CD8-positive, alpha-beta memory T cell (primary cell): ENCODE measurements around the gene NOVA2. TPM values are rescaled to one million over a fixed set of nuclear protein-coding genes. Genes with fewer than 3 reads are reported as not detected.

Experiments
- CTCF ChIA-PET: fragments of 350-600 bp; sonication (Branson Sonifier 250); formaldehyde crosslinking; loops from one replicate; lab custom pipeline; 2021; ENCODE audit warnings: antibody characterized with exemption; lab: Charles Lee
- POLR2A ChIA-PET: fragments of 350-600 bp; sonication (Branson Sonifier 250); formaldehyde crosslinking; loops from one replicate; lab custom pipeline; 2021; ENCODE audit warnings: antibody characterized with exemption; lab: Charles Lee
- DNase-seq, 5 donors: peaks; one replicate each; pipeline versions ENCODE4 v3.0.0 to v3.0.0-alpha.2; 2020 to 2022; ENCODE audit warnings: mixed read lengths in 1 of 5
- H3K27ac ChIP-seq: one replicate; pipeline ENCODE4 v1.7.0; 2013; ENCODE audit warnings: low read depth, mild to moderate bottlenecking, low read length, moderate library complexity
- H3K27me3 ChIP-seq: 2 replicates; pipeline ENCODE4 v1.7.0; 2013; ENCODE audit warnings: low read length, mild to moderate bottlenecking; ENCODE audit not compliant: insufficient read depth, poor library complexity, severe bottlenecking
- H3K36me3 ChIP-seq: 2 replicates; pipeline ENCODE4 v1.7.0; 2013; ENCODE audit warnings: mild to moderate bottlenecking, low read length, moderate library complexity; ENCODE audit not compliant: insufficient read depth
- H3K4me1 ChIP-seq: 2 replicates; pipeline ENCODE4 v1.7.0; 2013; ENCODE audit warnings: mild to moderate bottlenecking, low read length, moderate library complexity; ENCODE audit not compliant: insufficient read depth
- H3K4me3 ChIP-seq: 2 replicates; pipeline ENCODE4 v1.7.0; 2013; ENCODE audit warnings: mild to moderate bottlenecking, low read length
- H3K9me3 ChIP-seq: 2 replicates; pipeline ENCODE4 v1.7.0; 2013; ENCODE audit warnings: mild to moderate bottlenecking, low read length
- H3K27ac Mint-ChIP-seq, 8 donors: one replicate each; pipeline ENCODE4 v1.8.0; 2020 to 2021; ENCODE audit warnings: mixed read lengths in 8 of 8, mild to moderate bottlenecking in 6 of 8, inconsistent platforms in 3 of 8, moderate library complexity in 3 of 8
- H3K27me3 Mint-ChIP-seq, 2 donors: one replicate each; pipeline ENCODE4 v1.8.0; 2020 to 2021; ENCODE audit warnings: mixed read lengths in 2 of 2, mild to moderate bottlenecking in 1 of 2, moderate library complexity in 1 of 2
- H3K36me3 Mint-ChIP-seq, 3 donors: one replicate each; pipeline ENCODE4 v1.8.0; 2020 to 2021; ENCODE audit warnings: mixed read lengths in 3 of 3, inconsistent platforms in 1 of 3, mild to moderate bottlenecking in 1 of 3
- H3K4me1 Mint-ChIP-seq, 3 donors: one replicate each; pipeline ENCODE4 v1.8.0; 2020 to 2021; ENCODE audit warnings: mixed read lengths in 3 of 3, inconsistent platforms in 1 of 3, mild to moderate bottlenecking in 1 of 3
- H3K4me3 Mint-ChIP-seq, 7 donors: one replicate each; pipeline ENCODE4 v1.8.0; 2020 to 2021; ENCODE audit warnings: mixed read lengths in 7 of 7, mild to moderate bottlenecking in 6 of 7, moderate library complexity in 4 of 7, inconsistent platforms in 2 of 7
- H3K9me3 Mint-ChIP-seq, 5 donors: one replicate each; pipeline ENCODE4 v1.8.0; 2020 to 2022; ENCODE audit warnings: mixed read lengths in 5 of 5, mild to moderate bottlenecking in 3 of 5, moderate library complexity in 2 of 5, inconsistent platforms in 1 of 5
- polyA plus RNA-seq: library from polyadenylated mRNA; unstranded; fragments of 300-500 nt; fragmentation: Illumina TruSeq; gene quantifications from one replicate; pipeline ENCODE4 v1.2.3, GENCODE V29; 2021
- total RNA-seq, 2 experiments: library from RNA; stranded (reverse); gene quantifications; one replicate each; pipeline ENCODE4 v1.2.3, GENCODE V29; 2021

Gene NOVA2, protein sequence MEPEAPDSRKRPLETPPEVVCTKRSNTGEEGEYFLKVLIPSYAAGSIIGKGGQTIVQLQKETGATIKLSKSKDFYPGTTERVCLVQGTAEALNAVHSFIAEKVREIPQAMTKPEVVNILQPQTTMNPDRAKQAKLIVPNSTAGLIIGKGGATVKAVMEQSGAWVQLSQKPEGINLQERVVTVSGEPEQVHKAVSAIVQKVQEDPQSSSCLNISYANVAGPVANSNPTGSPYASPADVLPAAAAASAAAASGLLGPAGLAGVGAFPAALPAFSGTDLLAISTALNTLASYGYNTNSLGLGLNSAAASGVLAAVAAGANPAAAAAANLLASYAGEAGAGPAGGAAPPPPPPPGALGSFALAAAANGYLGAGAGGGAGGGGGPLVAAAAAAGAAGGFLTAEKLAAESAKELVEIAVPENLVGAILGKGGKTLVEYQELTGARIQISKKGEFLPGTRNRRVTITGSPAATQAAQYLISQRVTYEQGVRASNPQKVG
- total RNA-seq (not detected), polyA plus RNA-seq (not detected)

DNA sequence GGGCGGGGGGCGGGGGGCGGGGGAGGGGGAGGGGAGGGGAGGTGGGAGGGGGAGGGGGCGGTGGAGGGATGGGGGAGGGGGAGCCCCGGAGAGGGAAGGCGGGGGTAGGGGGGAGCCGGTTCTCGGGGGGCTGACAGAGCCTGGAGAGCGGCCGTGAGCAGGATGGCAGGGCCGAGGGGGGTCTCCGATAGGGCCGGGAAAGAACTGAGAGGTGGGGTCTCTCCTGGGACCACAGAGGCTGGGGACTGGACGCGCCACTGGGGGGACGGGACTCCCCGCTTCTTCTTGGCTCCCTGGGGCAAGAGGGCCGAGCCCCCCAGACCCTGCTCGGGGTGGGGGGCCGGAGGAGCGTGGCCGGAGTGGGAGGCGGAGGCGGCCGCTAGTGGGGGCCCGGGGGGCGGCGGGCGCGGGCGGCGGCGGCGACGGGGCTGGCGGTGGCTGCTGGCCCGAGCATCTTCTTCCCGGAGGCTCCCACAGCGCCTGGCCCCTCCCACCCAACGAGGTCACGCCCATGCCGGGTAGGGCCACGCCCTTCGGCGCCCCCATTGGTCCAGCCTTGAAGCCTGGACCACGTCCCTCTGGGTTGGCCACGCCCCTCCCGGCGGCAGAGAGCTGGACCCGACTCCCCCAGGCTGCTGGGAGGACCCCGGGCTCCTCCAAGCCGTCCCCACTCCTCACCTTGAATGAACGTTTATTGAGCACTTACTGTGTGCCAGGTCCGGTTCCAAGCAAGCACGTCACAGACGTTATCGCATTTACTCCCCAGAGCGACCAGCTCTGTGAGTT is at the start of gene NOVA2:
Gene NOVA2 (minus strand): TSS at position 313 of the 786 bp plus-strand sequence. CDS start 514 bp downstream, outside the sequence.
- no peak within 1 kb of the TSS for H3K27ac Mint-ChIP-seq
- no peak within 1 kb of the TSS for H3K4me3 ChIP-seq
- peak within 1 kb of the TSS in 5 of 7 donors; percentile 9 to 67 (median 60) for H3K4me3 Mint-ChIP-seq
- H3K4me1 Mint-ChIP-seq, result peaks cover 12 to 18% (median 14%) of the 10 kb centered on the region in 3 donors
- peaks cover 50% of the 10 kb centered on the region for H3K27me3 ChIP-seq
- peaks cover 16% of the 10 kb centered on the region for H3K4me1 ChIP-seq
- peaks cover 63 to 64% of the 10 kb centered on the region in 2 donors for H3K27me3 Mint-ChIP-seq
- no peaks in the 10 kb centered on the region for H3K36me3 ChIP-seq
- no peaks in the 10 kb centered on the region for H3K9me3 ChIP-seq
- ChIA-PET CTCF (no interaction called here), POLR2A (no interaction called here)
- H3K9me3 Mint-ChIP-seq, result no peaks in the 10 kb centered on the region
- peak in 1 of 5 donors; percentile 12 for DNase-seq
- H3K27ac ChIP-seq, result no peak within 1 kb of the TSS
- peaks cover 0 to 12% (median 0%) of the 10 kb centered on the region in 3 donors for H3K36me3 Mint-ChIP-seq

DNA sequence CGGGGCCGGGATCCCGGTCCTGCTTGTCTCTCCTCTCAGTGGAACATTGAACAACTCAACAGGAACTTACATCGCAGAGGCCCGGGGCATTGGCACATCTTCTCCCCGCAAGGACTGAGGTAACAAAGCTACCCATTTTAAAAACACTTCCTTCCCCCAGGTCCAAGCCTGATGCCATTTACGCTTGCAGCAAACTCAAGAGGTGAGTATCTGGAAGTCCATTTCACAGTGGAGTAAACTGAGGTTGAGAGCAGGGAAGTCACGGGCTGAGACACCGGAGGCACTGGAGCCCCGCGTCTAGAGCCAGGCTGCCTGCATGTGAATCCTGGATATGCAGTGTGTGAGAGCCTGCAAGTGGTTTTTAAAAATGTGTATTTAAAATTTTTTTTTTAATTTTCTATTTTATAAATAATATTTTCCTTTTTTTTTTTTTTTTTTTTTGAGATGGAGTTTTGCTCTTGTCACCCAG is 49.7 kb upstream of the NOVA2 start:
- H3K4me1 Mint-ChIP-seq, result peaks cover 11 to 20% (median 12%) of the 10 kb centered on the region in 3 donors
- CTCF ChIA-PET, result interaction anchor here (0.9 kb wide), 1 partner anchor 242 kb away, joined by 3 read pairs; no protein-coding TSS in a partner anchor

DNA sequence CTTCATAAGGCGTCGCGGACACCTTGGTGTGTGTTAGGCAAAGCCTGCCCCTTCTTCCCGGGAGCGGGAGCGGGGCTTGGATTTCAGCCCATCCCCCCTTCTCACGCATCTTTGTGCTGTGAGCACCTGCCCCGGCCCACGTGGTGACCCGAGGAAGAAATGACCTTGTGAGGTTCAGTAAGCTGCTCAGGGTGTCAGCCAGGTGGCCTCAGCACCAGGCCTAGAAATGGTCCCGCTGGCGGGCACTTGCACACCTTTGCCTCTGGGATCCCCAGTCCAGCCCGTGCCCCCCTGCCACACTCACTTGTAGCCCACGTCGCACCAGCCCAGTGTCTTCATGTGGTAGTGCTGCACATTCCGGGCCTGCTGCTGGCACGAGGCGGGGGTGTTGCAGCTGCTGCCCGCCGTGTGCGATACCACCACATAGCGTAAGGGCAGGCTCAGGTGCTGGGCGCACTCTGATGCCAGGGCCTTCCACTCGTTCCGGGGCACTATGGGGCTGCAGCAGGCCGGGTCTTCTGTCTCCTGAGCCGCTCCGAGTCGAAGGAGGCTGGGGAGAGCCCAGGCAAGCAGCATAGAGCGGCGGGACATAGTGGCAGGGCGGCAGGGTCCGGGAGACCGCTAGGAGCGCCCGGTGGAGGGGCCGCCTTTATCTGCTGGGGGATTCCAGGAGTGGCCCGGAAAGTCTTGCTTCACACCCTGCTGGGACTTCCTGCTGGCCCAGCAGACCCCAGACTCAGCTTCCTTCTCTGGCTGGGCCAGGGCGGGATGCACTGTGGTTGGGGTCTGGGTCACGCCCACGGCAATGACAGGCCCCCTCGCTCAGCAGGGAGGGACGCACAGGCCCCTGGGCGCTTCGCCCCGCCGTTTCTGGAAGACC is 49.0 kb upstream of the NOVA2 start, which contains the start of gene PGLYRP1:
Gene PGLYRP1 (minus strand): TSS at position 623 of the 880 bp plus-strand sequence. CDS start 32 bp downstream, at position 591.
- Mint-ChIP-seq H3K4me1 (peaks cover 11 to 20% (median 12%) of the 10 kb centered on the region in 3 donors), H3K27ac (no peak within 1 kb of the TSS), H3K9me3 (no peaks in the 10 kb centered on the region), H3K36me3 (peaks cover 0 to 3% (median 0%) of the 10 kb centered on the region in 3 donors), H3K4me3 (no peak within 1 kb of the TSS), H3K27me3 (peaks cover 9 to 31% of the 10 kb centered on the region in 2 donors)
- no peak for DNase-seq
- no peak within 1 kb of the TSS for H3K27ac ChIP-seq
- CTCF ChIA-PET, result no interaction called here
- H3K36me3 ChIP-seq, result no peaks in the 10 kb centered on the region
- no peaks in the 10 kb centered on the region for H3K9me3 ChIP-seq
- H3K27me3 ChIP-seq, result peaks cover 6% of the 10 kb centered on the region
- no peak within 1 kb of the TSS for H3K4me3 ChIP-seq
- peaks cover 12% of the 10 kb centered on the region for H3K4me1 ChIP-seq
- POLR2A ChIA-PET, result no interaction called here

More for the DNA sequence above, 49.7 kb upstream of the NOVA2 start:
- H3K36me3 Mint-ChIP-seq, result peaks cover 0 to 3% (median 0%) of the 10 kb centered on the region in 3 donors
- no peaks in the 10 kb centered on the region for H3K9me3 Mint-ChIP-seq
- H3K4me3 Mint-ChIP-seq, result no peak overlapping the region
- POLR2A ChIA-PET, result interaction anchor here (0.7 kb wide), 1 partner anchor 45 kb away, joined by 8 read pairs; no protein-coding TSS in a partner anchor
- Histone ChIP-seq H3K27me3 (peaks cover 6% of the 10 kb centered on the region), H3K9me3 (no peaks in the 10 kb centered on the region), H3K4me1 (peaks cover 12% of the 10 kb centered on the region), H3K36me3 (no peaks in the 10 kb centered on the region), H3K27ac (no peak overlapping the region), H3K4me3 (no peak overlapping the region)
- no peak for DNase-seq
- H3K27me3 Mint-ChIP-seq, result peaks cover 9 to 35% of the 10 kb centered on the region in 2 donors
- H3K27ac Mint-ChIP-seq, result no peak overlapping the region

DNA sequence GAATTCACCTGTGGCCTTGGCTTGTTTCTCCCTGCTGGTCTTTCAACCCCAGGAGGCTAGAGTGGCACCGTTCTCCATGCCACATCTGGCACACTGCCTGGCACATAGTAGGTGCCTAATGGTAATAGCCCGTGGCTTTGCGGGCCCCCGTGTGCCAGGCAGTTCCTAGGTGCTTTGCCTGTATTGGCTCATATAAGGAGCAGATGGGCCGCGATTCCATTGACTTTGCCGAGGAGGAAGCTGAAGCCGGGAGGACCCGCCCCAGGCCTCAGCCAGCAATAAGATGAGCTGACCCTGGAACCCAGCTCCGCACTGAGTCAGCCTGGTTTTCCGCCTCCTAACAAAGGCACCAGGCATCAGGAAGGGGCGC is 48.4 kb upstream of the NOVA2 start:
- peaks cover 9 to 31% of the 10 kb centered on the region in 2 donors for H3K27me3 Mint-ChIP-seq
- H3K27ac Mint-ChIP-seq, result no peak overlapping the region
- no peaks in the 10 kb centered on the region for H3K9me3 Mint-ChIP-seq
- no peak overlapping the region for H3K4me3 Mint-ChIP-seq
- H3K4me1 Mint-ChIP-seq, result peaks cover 11 to 21% (median 12%) of the 10 kb centered on the region in 3 donors
- H3K9me3 ChIP-seq, result no peaks in the 10 kb centered on the region
- CTCF ChIA-PET, result no interaction called here
- H3K36me3 Mint-ChIP-seq, result peaks cover 0 to 3% (median 0%) of the 10 kb centered on the region in 3 donors
- peaks cover 6% of the 10 kb centered on the region for H3K27me3 ChIP-seq
- H3K27ac ChIP-seq, result no peak overlapping the region
- no peak for DNase-seq
- no peak overlapping the region for H3K4me3 ChIP-seq
- H3K4me1 ChIP-seq, result peaks cover 15% of the 10 kb centered on the region
- POLR2A ChIA-PET, result no interaction called here
- H3K36me3 ChIP-seq, result no peaks in the 10 kb centered on the region

DNA sequence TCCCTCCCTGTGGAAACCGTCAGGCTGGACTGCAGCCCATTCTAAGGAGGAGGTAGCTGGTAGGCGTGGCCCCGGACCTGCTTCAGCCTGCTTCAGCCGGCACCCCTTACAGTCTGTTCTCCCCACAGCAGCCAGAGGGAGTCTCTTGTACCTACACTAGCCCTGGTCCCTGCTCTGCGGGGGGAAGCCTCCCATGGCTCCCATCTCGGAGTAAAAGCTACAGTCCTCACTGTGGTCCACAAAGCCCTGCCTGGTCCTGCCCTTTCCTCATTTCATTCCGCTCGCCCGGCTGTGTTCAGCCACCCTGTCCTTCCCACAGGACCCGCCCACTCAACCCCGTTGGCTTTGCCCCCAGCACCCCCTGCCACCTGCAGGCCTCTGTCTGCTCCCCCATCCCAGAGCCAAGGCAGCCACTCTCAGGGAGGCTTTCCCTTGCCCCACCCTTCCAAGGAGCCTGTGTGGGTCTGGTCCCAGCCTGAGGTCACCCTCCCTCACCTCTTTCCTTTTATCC is 47.9 kb upstream of the NOVA2 start:
- no peak for DNase-seq
- peaks cover 12 to 20% (median 15%) of the 10 kb centered on the region in 3 donors for H3K4me1 Mint-ChIP-seq

DNA sequence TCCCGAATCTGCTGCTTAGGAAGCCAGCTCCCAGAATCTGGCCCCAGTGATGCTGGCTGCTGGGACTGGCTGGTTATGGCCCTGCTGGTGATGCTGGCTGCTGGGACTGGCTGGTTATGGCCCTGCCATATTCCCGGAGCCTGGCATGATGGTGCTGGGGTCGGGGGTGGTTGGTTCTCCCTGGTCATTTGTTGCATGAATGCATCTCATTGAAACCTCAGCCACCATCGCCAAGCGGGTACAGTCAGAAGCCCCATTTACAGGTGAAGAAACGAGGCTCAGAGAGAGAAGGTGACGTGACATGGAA is 47.1 kb upstream of the NOVA2 start:
- Histone ChIP-seq H3K27ac (no peak overlapping the region), H3K27me3 (peaks cover 6% of the 10 kb centered on the region), H3K4me1 (peaks cover 12% of the 10 kb centered on the region), H3K4me3 (no peak overlapping the region), H3K36me3 (no peaks in the 10 kb centered on the region), H3K9me3 (no peaks in the 10 kb centered on the region)
- H3K36me3 Mint-ChIP-seq, result peaks cover 0 to 3% (median 0%) of the 10 kb centered on the region in 3 donors
- peaks cover 7 to 19% (median 13%) of the 10 kb centered on the region in 3 donors for H3K4me1 Mint-ChIP-seq
- no peaks in the 10 kb centered on the region for H3K9me3 Mint-ChIP-seq
- ChIA-PET CTCF (interaction anchor here (5.0 kb wide), 1 partner anchor 8 kb away, joined by 23 read pairs; no protein-coding TSS in a partner anchor), POLR2A (no interaction called here)
- H3K27ac Mint-ChIP-seq, result no peak overlapping the region
- no peak overlapping the region for H3K4me3 Mint-ChIP-seq
- H3K27me3 Mint-ChIP-seq, result peaks cover 9 to 22% of the 10 kb centered on the region in 2 donors
- no peak for DNase-seq

More for the DNA sequence above, 47.9 kb upstream of the NOVA2 start:
- POLR2A ChIA-PET, result no interaction called here
- no peak overlapping the region for H3K4me3 ChIP-seq
- Mint-ChIP-seq H3K4me3 (no peak overlapping the region), H3K9me3 (no peaks in the 10 kb centered on the region), H3K36me3 (peaks cover 0 to 3% (median 0%) of the 10 kb centered on the region in 3 donors), H3K27me3 (peaks cover 9 to 27% of the 10 kb centered on the region in 2 donors), H3K27ac (no peak overlapping the region)
- no peaks in the 10 kb centered on the region for H3K36me3 ChIP-seq
- H3K9me3 ChIP-seq, result no peaks in the 10 kb centered on the region
- CTCF ChIA-PET, result no interaction called here
- H3K4me1 ChIP-seq, result peaks cover 17% of the 10 kb centered on the region
- peaks cover 6% of the 10 kb centered on the region for H3K27me3 ChIP-seq
- H3K27ac ChIP-seq, result no peak overlapping the region

DNA sequence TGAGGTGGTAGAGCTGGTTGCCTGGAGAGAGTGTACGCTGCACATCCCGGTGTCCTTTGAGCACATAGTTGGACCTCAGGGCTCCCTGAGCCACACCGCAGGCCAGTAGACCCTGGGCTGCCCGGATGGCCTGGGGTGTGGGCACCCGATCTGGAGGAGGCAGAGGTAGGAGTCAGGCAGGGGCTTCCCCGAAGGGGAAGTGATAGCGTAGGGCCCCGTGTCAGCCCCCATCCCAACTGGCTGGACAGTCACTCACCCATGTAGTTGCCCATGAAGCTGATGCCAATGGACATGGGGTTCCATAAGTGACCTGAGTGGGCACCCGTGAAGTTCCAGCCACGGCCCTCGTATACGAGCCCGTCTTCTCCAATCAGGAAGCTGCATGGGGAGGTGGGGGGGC is 45.6 kb upstream of the NOVA2 start:
- Mint-ChIP-seq H3K4me1 (peaks cover 13 to 21% (median 19%) of the 10 kb centered on the region in 3 donors), H3K9me3 (no peaks in the 10 kb centered on the region), H3K27me3 (peaks cover 13 to 17% of the 10 kb centered on the region in 2 donors), H3K36me3 (peaks cover 0 to 3% (median 0%) of the 10 kb centered on the region in 3 donors), H3K27ac (no peak overlapping the region), H3K4me3 (peak overlapping the region in 1 of 7 donors; percentile 67)
- no peaks in the 10 kb centered on the region for H3K36me3 ChIP-seq
- DNase-seq, result no peak
- no peak overlapping the region for H3K27ac ChIP-seq
- ChIA-PET POLR2A (interaction anchor here (0.6 kb wide), 1 partner anchor 14 kb away, joined by 3 read pairs; no protein-coding TSS in a partner anchor), CTCF (interaction anchor here (1.4 to 5.0 kb wide), 2 partner anchors 9 to 10 kb away, joined by 4 to 23 read pairs; no protein-coding TSS in a partner anchor)
- H3K9me3 ChIP-seq, result no peaks in the 10 kb centered on the region
- H3K4me3 ChIP-seq, result no peak overlapping the region
- H3K4me1 ChIP-seq, result peaks cover 10% of the 10 kb centered on the region
- peaks cover 11% of the 10 kb centered on the region for H3K27me3 ChIP-seq
